Measurements from ENCODE around the gene CLDN9.

GRCh38 chr16:3022208-3022683 lies 9.5 kb downstream of the CLDN9 start:
- TF ChIP-seq PCBP1 (IDR thresholded peaks at IDR 0.05; ENCODE audit: low read depth, low read length, poor library complexity, severe bottlenecking) (no peak), ZFP1 (CRISPR knock-in tag; IDR thresholded peaks at IDR 0.05) (no peak), NFE2L1 (tag; IDR thresholded peaks at IDR 0.05; ENCODE audit: borderline replicate concordance, low read depth) (no peak), KAT7 (CRISPR knock-in tag; IDR thresholded peaks at IDR 0.05; ENCODE audit: borderline replicate concordance) (no peak)
